GM19372 (cell line): Measurements from ENCODE around the gene SLC44A4.
"Not testable (repeated sequence)": the region's sequence is repeated elsewhere in the genome, so short reads cannot be mapped to it uniquely, and the experiment has no call there.

Experiments used
- ATAC-seq: cut with Tn5 transposase; IDR thresholded peaks from one replicate; pipeline ENCODE4 v1.9.1; 2021; ENCODE audit warnings: mild to moderate bottlenecking, low read depth, moderate library complexity; ENCODE audit not compliant: unreplicated experiment

Gene SLC44A4

DNA sequence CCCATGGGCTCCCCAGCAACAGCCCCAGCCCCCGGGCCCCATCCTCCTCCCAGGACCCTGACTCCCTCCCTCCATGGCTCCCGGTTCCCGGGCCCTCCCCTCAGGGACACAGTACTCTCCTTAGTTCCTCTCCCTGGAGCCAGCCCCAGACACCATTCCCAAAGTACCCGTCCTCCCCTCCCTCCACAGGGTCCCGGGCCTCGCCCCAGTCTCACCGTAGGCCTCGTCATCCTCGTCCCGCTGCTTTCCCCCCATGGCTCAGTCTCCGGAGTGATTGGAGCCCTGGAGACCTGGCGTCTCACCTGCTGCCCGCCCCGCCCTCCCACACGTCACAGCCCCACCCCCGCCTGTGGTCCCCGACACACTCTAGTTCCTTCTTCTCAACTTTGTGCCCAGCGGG lies at the start of gene SLC44A4:
Gene SLC44A4 (minus strand): TSS at position 272 of the 400 bp plus-strand sequence. CDS start 17 bp downstream, at position 255.
- no peak for ATAC-seq

DNA sequence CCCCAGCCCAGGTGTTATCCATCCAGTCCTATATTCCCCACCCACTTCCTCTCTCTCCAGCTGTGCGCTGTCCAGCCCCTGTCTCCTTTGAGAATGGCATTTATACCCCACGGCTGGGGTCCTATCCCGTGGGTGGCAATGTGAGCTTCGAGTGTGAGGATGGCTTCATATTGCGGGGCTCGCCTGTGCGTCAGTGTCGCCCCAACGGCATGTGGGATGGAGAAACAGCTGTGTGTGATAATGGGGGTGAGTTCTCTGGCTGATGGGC lies 49.8 kb upstream of the SLC44A4 start:
- no peak for ATAC-seq

DNA sequence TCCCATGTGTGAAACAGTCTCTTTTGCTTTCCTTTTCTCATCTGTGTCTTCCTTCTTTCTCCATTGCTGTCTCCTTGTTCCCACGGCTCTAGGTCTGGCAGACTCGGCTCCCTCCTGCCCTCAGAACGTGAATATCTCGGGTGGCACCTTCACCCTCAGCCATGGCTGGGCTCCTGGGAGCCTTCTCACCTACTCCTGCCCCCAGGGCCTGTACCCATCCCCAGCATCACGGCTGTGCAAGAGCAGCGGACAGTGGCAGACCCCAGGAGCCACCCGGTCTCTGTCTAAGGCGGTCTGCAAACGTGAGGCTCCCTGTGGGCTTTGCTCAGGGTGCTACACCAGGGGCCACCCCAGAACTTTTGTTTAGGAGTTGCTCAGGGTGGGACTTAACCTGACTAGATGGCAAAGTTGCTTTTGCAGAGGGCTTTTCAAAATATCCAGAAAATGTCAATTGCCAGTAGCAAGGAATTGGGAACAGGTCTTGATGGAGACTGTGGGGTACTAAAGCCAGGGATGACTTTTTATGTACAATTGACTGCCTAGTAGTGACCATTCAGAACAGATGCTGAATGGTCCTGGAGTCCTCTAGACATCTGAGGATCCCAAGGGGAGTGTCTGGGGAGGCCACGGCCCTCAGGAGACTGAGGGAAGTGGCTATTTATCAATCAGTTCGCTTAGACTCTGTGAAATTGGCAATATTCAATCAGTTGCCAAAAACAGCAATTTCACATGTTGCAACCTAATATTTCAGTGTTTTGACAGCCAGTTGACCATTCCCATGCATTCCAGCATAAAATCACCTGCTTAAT lies 49.3 kb upstream of the SLC44A4 start:
- no peak for ATAC-seq

DNA sequence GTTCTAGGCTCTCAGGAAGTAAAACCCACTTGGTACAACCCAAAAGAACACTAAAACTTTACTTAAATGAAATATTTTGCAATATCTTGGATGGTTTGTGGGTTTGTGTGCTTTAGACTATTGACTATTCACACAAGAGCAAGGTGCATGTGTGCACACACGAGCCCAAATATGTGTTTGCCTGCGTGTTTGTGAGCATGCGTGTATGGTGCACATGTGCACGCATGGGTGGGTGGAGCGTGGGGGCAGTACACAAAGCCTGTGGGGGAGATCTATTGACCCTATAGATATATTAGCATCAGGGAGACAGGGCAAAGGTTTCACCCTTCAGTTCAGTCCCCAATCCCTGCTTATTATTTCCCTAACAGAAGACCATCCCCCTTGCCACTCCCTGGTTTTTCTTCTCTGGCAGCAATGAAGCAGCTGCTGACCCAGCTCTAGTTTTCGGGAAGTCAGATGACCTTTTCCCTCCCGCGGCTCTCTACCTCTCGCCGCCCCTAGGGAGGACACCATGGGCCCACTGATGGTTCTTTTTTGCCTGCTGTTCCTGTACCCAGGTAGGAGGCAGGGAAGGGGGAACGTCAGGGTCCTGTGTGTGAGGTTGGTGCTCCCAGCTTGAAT lies 48.6 kb upstream of the SLC44A4 start, which contains the start of gene C2:
Gene C2 (plus strand): TSS at position 476 of the 621 bp plus-strand sequence. CDS start 36 bp downstream, at position 512.
- ATAC-seq, result no peak

DNA sequence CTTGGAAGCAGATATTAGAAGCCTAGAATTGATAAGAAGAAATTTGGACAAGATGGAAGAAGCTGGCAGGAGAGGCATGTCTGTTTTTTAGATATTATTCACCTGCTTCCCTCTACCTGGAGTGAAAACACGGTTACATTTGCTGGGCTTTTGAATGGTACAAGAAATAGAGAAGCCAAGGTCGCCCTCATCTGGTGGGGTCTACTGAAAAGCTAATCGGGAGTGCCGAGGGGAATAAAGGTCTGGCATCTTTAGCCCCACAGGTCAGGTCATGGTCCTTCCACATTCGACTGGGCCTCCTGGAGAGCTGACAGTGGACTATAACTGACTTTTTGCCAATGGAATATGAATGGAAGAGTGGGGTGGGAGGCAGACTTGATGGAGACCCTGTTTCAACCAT lies 44.1 kb upstream of the SLC44A4 start:
- no peak for ATAC-seq

DNA sequence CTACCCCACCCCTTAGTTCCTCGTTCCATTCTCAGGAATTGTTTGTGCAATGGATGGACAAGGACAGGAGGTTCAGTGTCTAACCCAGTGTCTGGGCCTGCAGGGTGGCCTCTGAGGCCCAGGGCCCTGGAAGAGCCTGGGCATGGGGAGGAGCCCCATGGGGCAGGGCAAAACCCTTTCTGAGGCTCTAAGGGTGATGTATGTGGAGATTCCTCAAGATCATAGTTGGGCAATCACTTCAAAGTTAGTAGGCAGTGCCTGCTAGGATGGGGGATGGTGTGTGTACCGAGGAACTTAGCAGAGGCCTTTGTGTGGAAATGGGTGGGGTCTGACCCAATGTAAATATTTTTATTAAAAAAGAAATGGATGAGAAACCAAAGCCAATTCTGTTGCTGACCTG lies 42.0 kb upstream of the SLC44A4 start:
- no peak for ATAC-seq

DNA sequence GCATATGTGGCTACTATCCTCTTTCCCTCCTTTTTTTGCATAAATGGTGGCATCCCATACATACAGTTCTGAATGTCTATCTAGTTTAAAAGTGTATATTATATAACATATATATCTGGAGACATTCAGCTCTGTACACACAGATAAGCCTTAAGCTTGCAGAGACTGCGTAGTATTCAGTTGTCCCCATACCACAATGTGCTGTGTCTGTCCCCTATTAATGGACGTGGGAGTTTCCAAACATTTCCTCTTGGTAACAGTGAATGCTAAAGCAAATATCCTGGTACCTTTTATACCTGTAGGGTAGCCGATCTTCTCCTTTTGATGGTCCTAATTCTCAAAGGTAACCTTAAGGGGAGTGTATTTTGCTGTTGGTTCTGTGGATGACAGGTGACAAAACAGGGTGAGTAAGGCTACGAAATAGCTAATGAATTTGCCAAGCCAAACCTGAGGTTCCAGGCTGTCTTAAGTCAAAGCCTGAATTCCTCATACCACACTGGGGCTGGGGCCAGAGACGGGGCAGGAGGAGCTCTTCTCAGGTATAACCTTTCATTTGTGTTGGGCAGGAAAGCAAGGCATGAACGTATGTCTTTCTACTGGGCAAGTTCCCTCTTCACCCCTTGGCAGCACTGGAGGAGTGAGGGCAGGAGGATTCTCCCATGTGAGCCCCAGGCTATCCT lies 41.0 kb upstream of the SLC44A4 start:
- ATAC-seq, result no peak

DNA sequence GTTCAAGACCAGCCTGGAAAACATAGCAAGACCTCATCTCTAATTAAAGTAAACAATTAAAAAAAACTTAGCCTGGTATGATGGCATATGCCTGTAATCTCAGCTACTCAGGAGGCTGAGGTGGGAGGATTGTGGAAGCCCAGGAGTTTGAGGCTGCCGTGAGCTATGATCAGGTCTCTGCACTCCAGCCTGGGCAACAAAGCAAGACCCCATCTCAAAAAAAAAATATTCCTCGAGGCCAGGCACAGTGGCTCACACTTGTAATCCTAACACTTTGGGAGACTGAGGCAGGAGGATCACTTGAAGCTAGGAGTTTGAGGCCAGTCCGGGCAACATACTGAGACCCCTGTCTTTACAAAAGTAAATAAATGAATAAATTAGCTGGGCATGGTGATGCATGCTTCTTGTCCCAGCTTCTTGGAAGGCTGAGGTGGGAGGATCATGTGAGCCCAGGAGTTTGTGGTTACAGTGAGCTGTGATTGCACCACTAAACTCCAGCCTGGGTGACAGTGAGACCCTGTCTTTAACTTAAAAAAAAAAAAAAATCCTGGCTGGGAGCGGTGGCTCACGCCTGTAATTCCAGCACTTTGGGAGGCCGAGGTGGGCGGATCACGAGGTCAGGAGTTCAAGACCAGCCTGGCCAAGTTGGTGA lies 39.4 kb upstream of the SLC44A4 start:
- ATAC-seq, result no peak

DNA sequence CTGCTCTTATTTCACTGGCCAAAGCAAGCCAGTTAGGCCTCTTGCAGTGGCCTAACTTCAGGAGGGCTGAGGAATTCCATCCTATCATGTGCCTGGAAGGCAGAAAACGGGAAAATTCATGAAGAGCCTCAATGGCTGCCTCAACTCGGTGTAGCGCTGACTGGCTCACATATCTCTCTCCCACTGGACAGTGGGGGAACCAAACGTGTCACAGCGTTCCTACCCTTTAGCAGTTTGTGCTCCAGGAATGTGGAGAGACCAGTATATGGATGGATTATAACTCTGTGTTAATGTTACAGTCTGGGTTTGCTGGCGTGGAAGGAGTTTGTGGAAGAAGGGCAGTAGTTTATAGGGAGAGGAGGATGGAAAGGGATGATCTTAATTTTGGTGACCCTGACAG lies 37.0 kb upstream of the SLC44A4 start:
- no peak for ATAC-seq

DNA sequence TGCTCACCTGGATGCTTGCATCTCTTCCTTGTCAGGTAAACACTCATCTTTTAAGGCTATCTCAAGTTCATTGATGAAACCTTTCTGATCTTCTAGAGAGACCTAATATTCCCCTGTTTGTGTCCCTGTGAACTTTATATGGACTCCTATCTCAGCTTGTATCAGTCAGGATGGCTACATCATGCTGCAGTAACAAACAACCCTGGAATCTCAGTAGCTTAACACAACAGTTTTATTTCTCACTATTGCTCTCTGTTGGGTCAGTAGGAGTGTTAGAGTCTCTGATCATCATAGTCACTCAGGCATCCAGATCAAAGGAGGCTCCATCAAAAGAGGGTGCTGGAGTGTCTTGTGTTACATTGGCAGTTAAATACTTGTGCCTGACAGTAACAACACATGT lies 36.6 kb upstream of the SLC44A4 start:
- no peak for ATAC-seq

DNA sequence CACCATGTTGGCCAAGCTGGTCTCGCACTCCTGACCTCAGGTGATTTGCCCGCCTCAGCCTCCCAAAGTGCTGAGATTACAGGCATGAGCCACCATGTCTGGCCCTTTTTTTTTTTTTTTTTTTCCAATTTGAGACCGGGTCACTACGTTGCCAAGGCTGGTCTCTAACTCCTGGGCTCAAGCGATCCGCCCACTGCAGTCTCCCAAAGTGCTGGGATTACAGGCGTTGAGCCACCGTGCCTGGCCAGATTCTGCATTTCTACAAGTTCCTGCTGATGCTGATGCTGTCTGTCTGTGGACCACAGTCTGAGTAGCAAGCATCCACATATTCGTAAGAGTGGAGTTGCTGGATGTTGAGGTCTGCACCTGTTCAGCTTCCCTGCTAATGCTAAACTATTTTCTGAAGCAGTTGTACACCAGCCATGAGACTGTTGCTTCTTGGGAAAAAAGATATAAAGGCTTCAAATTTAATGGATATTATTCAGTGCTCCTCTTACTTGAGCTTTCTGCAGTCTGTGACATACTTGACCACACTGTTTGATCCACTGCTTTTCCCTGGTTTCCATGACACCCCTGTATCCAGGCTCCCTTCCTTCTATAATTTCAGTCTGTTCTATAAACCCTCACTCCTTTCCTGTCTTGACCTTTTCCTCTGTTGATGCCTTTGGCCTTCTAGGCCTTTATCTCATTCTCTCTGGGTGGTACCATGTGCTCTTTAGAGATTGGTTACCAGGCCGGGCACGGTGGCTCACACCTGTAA lies 33.2 kb upstream of the SLC44A4 start:
- ATAC-seq, result no peak

DNA sequence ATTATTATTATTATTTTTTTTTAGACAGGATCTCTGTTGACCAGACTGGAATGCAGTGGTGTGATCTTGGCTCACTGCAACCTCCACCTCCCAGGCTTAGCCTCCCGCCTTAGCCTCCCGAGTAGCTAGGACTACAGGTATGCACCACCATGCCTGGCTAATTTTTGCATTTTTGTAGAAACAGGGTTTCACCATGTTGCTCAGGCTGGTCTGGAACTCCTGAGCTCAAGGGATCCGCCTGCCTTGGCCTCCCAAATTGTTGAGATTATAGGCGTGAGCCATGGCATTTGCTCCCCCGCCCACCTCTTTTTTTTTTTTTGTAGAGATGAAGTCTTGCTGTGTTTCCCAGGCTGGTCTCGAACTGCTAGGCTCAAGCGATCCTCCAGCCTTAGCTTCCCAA lies 30.5 kb upstream of the SLC44A4 start:
- not testable (repeated sequence) for ATAC-seq

DNA sequence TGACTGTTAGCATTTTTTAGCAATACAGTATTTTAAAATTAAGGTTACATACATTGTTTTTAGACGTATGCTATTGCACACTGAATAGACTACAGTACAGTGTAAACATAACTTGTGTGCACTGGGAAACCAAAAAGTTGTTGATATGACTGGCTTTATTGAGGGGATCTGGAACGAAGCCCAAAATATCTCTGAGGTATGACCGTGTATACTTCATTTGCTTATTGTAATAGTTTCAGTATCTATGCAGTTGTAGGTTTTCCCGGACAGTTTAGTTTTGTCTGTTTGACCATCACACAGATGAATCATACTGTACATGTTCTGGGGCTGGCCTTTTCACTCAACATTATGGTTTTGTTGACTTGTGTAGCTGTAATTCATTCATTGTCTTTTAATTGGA lies 30.0 kb upstream of the SLC44A4 start:
- ATAC-seq, result no peak

DNA sequence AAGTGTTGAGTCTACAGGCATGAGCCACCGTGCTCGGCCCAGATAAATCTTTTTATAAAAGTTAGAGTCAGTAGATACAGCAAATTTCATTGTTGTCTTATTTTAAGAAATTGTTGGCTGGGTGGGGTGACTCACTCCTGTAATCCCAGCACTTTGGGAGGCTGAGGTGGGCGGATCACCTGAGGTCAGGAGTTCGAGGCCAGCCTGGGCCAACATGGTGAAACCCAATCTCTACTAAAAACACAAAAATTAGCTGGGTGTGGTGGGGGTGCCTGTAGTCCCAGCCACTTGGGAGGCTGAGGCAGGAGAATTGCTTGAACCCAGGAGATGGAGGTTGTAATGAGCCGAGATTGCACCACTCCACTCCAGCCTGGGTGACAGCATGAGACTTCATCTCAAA lies 29.5 kb upstream of the SLC44A4 start:
- not testable (repeated sequence) for ATAC-seq

DNA sequence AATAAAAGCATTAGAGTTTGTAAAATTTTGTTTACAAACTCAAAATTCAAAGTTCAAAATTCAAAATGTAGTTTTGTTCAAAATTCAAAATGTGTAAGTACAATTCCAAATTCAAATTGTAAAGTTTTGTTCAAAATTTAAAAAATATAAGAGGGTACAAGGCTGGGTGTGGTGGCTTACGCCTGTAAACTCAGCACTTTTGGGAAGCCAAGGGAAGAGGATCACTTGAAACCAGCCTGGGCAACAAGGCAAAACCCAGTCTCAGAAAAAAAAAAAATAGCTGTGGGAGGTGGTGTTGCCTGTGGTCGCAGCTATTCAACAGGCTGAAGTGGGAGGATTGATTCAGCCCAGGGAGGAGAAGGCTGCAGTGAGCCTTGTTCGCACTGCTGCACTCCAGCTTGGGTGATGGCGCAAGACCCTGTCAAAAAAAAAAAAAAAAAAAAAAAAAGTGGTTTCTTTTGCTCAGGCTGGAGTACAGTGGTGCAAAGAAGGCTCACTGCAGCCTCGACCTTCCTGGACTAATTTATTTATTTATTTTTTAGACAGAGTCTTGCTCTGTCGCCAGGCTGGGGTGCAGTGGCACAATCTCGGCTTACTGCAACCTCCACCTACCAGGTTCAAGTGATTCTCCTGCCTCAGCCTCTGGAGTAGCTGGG lies 28.5 kb upstream of the SLC44A4 start:
- ATAC-seq, result no peak

DNA sequence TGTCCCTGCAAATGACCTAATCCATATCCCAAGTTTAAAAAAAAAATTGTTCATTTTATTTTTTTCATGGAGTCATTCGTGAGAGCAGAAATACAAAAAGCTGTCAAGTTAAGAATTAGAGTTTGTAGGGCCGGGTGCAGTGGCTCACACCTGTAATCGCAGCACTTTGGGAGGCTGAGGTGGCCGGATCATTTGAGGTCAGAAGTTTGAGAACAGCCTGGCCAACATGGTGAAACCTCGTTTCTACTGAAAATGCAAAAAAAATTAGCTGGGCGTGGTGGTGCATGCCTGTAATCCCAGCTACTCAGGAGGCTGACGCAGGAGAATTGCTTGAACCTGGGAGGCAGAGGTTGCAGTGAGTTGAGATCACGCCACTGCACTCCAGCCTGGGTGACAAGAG lies 27.9 kb upstream of the SLC44A4 start:
- ATAC-seq, result not testable (repeated sequence)

DNA sequence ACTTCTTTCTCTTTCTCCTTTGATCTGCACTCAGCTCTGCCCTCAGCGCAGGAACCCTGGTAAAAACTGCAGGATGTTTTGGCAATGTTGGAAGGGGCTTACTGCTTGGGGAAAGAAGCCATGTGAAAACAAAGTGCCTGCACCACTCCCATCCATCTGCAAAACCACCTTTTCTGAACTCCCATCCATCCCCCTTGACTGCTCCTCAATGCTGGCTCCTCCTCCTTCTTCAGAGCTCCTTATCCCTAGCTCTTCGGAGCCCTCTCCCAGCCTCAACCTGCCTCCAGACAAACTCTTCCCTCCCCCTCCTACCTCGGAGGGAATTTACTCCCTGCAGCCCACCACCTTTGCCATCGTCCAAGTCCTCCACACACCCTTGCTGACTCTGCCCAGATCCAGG lies 27.3 kb upstream of the SLC44A4 start:
- no peak for ATAC-seq

DNA sequence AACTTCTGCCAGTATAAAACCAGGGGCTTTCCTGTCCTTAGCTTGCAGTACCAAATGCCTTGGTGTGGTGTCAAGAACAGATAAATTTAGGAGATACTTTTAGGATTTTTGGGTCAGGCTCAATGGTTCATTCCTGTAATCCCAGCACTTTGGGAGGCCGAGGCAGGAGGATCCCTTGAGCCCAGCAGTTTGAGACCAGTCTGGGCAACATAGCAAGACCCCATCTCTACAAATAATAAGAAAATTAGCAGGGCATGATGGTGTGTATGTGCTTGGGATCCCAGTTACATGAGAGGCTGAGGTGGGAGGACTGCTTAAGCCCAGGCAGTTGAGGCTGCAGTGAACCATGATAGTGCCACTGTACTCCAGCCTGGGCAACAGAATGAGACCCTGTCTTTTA lies 26.2 kb upstream of the SLC44A4 start:
- no peak for ATAC-seq

DNA sequence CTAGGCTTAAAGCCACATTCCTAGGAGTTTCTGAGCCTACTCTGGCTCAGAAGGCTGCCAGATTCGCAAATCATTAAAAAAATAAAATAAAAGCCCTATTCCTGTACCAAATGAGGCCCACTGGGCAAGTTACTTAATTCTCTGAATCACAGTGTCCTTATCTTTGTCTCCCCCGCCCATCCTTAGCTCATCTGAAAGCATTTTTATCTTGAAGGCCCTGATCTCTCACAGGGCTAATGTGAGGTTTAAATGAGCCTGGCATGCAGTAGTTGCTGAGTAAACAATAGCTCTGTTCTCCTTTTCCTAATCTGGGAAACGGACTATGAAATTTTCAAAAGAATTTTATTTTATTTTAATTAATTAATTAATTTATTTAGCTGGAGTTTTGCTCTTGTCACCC lies 25.2 kb upstream of the SLC44A4 start:
- no peak for ATAC-seq
